NOMO-1 (cell line): ENCODE measurements around the gene AXIN2.

Experiments used
- DNase-seq, 2 experiments: peaks; one replicate each; lab custom pipeline; 2025; ENCODE audit not compliant: unreplicated experiment in 2 of 2; lab: John Stamatoyannopoulos, UW

Gene AXIN2

DNA sequence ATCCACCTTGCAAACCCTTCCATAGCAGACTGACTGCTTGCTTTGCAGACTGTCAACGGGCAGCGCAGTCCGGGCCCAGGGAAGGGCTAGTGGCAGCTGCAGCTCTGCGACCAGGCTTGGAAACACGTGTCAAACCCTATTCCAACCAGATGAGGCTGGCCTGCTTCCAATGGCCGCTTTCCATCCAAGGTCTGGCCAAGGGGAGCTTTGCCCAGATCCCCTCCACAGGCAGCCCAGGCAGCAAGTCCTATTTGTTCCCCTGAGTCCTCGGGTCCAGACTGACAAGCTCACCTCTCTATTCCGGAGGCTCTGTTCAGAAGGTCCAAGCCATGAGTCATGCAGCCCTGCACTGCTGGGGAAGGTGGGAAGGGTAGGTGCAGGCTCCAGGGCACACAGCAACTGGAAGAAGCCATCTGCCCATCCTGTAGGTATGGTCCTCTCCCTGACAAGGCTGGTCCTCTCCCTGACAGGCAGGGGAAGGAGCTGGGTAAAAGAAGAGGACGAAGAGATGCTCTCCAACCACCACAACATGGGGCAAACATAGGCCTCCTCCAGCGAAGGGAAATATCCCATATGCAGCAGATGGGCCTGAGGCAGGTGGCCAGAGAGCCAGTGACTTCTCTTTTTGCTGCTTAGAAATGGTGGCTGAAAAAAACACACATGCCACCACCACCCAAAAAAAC lies 22.6 kb upstream of the AXIN2 start:
- no peak for DNase-seq

GRCh38 chr17:65576939-65577338 lies 15.5 kb upstream of the AXIN2 start:
- DNase-seq = no peak

DNA sequence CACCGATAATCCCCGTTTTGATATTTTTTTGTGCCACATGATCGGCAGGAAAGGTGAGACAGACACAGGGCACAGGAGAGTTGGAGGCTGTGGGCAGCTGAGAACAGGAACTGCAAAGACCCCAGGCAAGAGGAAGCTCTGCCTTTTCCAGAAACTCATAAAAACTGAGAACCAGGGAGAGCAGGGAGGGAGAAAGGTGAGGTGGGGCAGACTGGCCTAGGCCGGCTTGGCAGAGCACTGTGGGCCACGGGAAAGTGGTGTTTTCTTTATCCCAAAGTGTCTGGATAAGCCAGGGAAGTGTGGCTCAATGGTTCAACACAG lies 11.8 kb upstream of the AXIN2 start:
- no peak for DNase-seq

DNA sequence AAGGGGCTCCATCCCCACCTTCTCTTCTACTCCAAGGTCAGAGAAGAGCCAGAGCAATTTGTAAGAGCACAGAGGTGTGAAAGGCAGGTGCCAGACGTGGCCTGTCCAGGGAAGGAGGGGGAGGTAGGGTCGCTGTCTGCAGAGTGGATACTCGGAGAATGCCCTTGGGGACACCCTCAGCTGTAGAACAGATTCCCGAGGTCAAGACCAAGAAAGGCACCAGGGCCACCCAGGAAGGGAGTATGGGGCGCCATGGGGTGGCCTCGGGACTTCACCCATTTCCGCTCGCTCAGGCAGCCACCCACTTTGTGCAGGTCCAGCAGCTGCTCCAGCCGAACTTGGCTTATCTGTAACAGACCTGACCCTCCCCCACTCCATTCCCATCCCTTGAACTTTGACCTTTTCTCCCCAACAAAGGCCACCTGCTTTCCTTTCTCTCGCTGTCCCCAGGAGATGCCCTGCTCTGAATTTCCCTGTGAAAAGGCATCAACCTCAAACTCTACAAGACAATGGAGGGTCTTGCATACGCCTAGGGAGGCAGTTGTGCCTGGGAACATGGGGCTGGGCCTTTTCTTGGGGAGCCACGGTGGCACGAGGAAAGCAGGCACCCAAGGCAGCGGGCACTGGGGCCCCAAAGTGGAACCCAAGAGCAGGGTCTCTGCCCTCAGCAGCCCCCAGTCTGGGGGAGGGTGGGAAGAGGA lies 11.3 kb upstream of the AXIN2 start:
- DNase-seq = no peak

DNA sequence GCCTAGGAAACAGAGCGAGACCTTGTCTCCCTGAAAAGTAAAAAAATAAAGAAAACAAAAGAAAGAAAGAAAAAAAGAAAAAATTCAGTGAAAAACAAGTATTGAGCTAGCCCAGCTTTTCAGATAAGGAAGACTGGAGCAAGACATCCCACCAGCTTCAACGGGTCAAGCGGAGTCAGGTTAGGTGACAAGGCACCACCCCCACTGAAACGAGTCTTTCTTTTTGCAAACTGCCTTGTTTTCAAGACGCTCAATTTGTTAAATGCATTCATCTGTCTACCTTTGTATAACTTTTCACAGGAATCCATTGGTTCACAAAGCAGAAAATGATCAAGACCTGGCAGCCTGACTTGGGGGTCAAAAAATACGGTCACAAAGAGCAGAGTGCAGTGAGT lies 10.7 kb upstream of the AXIN2 start:
- no peak for DNase-seq

GRCh38 chr17:65568918-65569317 lies 7.5 kb upstream of the AXIN2 start:
- DNase-seq = no peak

DNA sequence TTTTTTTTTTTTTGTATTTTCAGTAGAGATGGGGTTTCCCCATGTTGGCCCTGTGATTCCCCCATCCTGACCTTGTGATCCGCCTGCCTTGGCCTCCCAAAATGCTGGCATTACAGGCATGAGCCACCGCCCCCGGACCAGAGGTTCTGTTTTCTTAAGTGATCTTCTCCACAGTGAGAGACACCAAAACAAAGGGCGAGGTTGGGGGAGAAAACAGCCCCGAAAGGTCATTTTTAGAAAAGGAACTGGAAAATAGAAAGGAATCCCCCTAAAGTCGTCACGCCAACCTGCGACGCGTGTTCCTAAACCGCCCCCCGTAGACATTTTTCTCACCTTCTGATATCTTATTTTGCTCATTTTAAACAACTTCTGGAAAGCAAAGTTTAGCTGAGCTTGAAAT lies 6.1 kb upstream of the AXIN2 start:
- DNase-seq = no peak

DNA sequence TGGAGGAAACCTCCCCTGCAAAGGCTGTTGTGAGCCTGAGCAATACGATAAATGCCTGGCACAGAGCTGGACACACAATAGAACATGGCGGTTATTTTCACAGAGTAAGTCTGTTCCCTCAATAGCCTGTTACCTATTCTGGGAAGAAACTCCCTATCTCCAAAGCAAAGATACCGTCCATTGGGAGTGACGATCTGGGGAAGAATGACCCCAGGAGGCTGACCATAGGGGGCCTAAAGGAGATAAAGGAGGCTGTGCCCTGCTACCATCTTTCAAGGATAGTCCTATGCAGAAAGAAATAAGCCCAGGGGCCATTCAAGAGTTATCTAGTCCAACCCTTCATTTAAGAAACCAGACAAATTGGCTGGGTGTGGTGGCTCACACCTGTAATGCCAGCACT lies 4.1 kb upstream of the AXIN2 start:
- no peak for DNase-seq

DNA sequence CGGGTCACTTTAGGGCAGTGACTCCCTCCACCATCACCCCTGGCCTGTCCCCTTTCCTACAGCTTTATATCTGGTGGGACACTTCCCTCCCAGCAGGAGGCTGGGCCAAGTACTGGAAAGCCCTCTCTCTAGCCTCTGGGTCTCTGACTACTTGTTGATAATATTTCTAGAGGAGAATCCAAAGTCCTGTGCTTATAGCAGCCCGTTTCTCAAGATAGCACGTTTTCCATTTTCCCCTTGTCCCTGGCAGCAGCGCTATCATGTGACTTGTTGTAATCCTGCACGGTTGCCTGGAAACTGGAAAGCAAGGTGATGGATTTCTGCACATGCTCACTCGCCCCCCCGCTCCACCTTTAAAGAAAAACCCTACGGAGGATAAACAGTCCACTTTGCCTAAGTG lies 3.3 kb upstream of the AXIN2 start:
- DNase-seq = no peak

DNA sequence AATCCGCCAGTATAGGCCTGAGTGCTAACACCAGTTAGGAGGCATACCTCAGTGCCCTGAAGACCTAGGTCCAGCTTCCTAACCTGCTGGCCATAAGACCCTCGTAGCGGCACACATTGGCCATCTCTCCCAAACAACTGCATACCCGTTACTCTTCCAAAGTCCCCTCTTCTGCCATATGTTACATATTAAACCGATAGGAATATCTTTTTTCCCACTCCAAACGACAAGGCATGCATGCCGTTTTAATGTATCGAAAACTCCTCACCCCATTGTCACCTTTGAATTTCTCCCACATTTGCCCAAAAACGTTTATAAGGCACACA lies 721 bp upstream of the AXIN2 start:
- no peak for DNase-seq

DNA sequence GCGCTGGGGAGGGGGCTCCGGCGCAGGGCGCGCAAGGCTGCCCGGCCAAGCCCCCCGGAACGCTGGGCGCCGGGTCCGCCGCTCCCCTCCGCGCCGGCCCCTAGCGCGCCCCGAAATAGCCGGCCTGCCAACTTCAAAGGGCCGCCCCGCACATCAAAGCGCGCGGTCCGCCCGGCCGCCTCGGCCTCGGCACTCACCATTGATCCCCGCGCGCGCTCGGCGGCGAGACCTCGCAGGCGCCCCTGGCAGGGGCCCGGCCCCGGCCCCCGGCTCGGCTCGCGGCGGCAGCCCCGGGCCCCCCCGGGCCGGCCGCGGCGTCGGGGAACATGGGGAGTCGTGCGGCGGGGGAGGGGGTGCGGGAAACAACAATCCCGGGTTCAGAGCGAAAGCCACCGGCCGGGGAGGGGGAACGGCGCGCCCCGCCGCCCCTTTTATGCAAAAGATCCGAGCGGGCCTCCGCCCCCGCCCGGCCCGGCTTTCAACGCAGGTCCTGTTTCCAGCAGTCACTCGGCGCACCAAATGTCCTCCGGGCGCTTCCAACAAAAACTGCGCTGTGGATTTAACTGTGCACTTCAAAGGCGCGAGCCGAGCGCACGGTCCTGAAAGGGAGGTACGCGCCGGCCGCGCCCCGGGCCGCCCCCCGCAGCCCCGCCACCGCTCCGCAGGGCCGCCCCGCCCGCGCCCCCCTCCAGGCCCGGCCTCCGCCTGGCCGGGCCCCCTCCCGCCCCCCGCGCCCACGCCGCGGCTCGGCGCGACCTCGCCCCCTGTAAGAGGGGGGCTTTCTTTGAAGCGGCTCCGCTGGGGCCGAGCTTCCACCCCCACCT lies 608 bp downstream of the AXIN2 start:
- peak; percentile 57 for DNase-seq

DNA sequence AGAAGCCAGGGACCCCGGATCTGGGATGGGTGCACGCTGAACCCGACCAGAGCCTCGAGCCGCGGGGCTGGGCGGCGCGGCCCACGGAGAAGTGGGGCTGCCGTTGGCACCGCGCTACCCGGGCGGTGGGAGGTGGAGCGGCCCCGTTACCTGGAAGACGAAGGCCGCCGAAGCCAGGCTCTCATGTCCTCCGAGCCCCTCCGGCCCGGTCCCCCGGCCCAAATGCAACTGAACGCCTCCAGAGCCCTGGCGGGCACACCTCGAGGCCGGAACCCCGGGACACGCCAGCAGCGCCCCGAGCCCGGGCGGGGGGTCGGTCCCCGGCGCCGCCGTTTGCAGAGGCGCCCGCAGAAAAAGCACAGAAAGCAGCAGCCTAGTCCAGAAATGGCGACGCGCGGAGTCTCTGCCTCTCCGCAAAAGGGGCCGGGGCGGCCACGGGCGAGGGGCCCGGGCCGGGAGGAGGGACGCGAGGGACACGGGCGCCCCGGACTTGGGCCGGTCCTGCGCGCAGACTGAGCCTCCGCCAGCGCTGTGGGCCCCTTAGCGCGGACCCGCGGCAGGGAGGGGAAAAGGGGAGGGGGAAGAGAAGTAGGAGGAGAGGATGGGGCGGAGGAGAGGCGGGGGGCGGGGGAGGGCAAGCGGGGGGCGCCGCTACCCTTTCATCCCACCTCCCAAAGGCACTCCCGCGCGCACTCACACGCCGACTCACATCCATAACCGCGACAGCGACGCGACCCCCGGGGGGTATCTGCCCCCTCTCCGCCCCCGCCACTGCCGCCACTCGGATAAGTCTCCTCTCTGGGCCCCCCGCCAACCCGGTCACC lies 1.4 kb downstream of the AXIN2 start:
- no peak for DNase-seq

GRCh38 chr17:65559461-65559803 lies 2.0 kb downstream of the AXIN2 start:
- no peak for DNase-seq

DNA sequence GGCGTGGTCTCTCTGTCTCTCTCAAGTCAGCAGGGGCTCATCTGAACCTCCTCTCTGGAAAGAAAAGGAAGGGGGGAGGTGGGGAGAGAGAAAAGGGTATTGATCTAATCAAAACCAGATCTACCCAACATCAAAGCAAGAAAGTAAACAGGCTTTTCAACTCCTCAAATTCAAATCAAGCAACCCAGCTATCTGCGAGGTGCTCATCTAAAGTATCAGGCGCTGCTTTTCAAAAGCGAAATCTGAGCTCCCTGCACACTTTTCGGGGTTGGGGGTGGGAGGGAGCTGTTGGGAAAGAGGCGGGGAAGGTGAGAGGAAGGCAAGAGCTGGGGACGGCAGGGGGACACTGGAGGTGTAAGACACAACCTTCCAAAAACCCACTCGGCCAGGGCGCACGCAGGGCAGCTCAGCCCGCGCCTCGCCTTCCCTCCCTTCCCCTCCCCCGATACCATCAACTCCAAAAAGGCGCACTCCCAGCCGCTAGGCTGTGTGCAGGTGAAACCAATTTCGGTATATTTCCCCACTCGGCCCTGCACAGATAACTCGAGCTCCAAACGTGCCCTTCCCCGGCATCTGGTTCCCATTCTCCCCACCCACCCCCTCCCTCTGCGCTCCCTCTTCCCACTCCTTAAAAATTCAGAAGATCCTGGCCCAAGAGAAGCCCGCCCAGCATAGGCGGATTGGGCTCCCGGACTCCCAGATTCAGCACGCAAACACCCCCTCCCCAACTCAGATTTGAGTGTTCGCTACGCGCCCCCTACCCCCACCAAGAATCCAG lies 2.6 kb downstream of the AXIN2 start:
- DNase-seq = no peak

- DNase-seq = no peak
These were observed 3.2 kb downstream of the AXIN2 start for GRCh38 chr17:65558311-65558682.

- no peak for DNase-seq
These were observed 3.8 kb downstream of the AXIN2 start for GRCh38 chr17:65557349-65558310.

GRCh38 chr17:65556910-65557348 lies 4.5 kb downstream of the AXIN2 start:
- DNase-seq = no peak

DNA sequence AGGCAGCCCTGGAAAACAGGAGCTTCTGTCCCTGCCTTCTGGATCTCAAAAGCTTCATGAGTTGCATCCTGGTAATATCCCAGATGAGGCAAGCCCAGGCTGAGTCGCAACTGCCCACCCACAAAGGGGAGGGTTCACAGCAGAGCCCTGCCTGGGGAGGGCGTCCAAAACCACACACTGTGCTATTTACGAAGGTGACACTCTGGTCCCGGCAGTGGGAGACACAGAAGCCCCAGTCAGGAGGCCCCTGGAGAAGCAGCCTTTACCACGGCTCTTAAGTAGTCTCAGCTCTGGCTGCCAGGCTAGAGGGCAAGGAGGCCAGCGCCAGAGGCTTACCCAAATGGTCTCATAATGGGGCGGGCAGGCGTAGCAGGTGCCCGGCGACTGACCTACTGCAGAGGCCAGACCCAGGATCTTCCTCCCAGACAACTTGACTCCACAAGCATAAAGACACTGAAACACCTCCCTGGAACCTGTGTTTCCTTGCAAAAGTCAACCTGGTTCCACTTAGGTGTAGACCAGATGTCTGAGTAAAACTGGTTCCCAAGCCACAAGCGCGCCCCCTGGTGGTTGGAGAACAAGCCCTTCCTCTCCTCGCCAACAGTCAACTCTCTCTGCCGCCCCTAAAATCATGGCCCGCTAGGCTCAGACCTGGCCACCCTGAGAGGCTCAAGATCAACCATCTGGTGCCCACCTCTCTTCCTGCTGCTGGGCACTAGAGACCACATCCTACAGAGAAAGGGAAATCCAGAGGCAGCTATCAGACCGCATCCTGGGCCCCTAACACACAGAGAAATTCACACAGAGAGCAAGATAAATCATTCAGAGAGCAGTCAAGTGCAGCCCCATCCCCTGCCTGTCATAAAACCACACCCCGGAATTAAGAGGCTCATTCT lies 5.2 kb downstream of the AXIN2 start:
- peak; percentile 0 to 24 for DNase-seq
